Measurements from ENCODE around the gene ZIM2.

DNA sequence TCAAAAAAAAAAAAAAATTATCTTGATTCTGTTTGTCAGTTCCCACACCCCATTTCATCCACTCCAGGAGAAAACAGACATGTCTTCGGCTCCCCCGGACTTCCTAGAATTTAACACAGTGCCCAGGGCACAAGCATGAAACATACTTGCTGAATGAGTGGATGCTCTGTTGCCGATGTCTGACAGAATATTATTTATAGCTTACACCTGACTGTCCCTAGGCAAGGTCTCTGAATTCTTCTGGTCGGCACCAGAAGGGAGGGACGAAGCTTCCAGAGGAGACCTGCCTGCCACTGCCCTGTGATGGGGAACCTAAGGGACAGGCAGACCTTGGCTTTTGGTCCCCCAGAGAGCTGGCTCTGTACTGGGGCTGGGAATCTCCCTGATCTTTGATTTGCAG lies 43.9 kb upstream of the ZIM2 start:
- TF ChIP-seq GATA2 (IDR thresholded peaks at IDR 0.05; ENCODE audit: low read depth, low read length), result no peak
- TF ChIP-seq GATA3 (IDR thresholded peaks at IDR 0.05; ENCODE audit: low read depth, low read length), result no peak

Data from SH-SY5Y (cell line).